ENCODE data around the gene ADARB2.

Gene ADARB2

DNA sequence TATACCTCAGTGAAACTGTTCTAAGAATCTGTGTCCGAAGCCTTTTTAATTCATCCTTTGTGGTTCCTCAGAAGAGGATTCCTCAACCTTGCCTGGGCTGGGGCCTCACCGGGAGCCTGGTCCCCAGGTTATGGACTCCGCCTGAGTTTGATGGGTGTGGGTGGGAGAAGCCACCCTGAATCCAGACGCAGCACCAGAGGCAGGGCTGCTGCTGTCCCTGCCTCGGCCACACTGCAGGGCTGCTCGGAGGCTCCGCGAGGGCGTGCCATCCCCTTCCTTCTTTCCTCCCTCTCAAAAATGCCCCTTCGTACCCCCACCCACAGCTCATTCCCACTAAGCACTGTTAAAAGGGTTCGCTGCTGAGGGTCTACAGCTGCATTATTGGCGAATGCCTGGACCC, 146.3 kb downstream of the ADARB2 start:
- DNase-seq = peak in 4 of 42 donors; percentile 1 to 5 (median 3)
- intact Hi-C loops (cut with DNase I) = no loop called here

DNA sequence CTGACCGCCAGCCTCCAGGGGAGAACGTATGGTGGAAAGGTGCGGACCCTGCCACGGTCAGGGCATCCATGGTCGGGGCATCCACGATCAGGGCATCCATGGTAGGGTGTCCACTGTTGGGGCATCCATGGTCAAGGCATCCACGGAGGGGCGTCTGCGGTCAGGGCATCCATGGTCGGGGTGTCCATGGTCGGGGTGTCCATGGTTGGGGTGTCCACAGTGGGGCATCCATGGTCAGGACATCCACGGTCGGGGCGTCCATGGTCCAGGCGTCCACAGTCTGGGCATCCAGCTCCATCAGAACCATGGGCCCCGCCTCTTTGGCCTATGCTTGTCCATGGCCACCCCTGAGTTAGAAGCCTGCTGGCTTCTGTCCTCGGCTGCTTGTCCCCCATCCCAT, 148.1 kb downstream of the ADARB2 start:
- intact Hi-C loops (cut with DNase I) = no loop called here
- DNase-seq = peak in 4 of 42 donors; percentile 4 to 25 (median 8)

DNA sequence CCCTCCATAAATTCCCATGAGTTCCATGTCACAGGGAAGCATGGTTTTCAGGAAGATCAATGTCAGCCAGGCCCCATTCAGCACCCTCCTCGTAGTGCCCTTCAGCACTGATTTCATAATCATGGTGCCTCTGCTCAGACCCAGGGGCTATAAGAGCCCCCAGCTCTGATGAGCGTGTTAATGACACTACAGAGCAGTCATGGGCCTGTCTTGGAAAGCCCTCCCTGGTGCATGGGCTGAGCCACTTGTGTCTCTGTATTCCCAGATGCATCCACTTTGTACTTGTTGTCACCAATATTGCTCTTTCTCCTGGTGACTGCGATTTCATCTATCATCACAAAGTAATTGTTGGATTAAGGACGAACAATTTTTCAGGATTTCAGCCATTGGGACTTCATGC, 154.6 kb downstream of the ADARB2 start:
- peak in 5 of 42 donors; percentile 4 to 25 (median 7) for DNase-seq
- intact Hi-C loops (cut with DNase I) = no loop called here

DNA sequence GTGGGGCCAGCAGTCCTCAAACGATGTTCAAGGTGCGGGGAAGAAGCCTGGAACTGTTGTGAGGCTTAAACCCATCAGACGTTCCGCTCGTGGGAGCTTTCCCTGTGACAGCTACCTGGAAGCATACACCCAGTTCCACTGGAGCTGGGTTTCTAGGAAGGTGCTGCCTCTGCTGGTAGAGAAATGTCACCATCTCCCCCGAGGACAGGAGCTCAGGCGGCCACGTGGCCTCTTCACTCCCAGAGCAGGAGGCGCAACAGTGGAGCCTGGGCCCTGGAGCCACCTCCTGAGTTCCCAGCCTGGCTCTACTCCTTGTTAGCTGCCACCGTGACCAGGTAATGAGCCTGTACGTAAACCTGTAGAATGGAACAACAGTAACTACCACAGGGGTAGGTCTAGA, 156.1 kb downstream of the ADARB2 start:
- DNase-seq = peak in 4 of 42 donors; percentile 3 to 29 (median 16)

DNA sequence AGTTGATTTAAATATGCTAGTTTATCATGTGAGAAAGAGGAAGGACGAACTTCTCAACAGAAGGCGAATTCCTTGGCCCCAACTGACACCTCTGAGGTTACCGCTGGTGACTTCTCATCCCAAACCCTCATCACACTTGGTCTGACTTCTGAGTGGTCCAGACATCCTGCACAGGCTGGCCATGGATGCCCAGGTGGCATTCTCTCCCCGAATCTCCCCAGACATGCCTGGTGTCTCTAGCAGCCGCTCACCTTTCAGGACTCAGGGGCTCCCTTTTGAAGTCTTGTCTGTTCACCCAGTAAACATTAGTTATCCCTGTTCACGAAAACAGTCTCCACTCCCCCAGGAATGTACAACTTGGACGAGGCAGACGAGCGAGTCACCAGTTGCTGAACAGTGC, 157.7 kb downstream of the ADARB2 start:
- intact Hi-C loops (cut with DNase I) = no loop called here

More for the DNA sequence above, 156.1 kb downstream of the ADARB2 start:
- intact Hi-C loops (cut with DNase I) = no loop called here

DNA sequence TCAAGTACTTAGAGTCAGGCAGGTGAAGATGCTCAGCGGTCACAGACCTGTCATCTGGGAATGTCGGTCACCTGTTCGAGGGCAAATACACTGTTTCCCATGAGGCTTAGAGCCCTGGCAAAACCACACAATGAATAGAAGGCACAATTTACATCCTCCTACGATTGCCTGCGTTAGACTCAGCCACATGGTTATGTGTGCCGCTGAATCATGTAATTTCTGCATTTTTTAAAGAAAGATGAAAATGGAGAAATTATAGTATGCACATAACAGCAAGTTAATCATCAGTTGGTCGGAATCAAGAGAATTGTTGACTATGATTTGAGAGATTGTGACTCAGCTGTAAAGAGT, 158.2 kb downstream of the ADARB2 start:
- DNase-seq = peak in 10 of 42 donors; percentile 19 to 61 (median 32)
- intact Hi-C loops (cut with DNase I) = no loop called here

More for the DNA sequence above, 157.7 kb downstream of the ADARB2 start:
- DNase-seq = peak in 5 of 42 donors; percentile 3 to 26 (median 7)

DNA sequence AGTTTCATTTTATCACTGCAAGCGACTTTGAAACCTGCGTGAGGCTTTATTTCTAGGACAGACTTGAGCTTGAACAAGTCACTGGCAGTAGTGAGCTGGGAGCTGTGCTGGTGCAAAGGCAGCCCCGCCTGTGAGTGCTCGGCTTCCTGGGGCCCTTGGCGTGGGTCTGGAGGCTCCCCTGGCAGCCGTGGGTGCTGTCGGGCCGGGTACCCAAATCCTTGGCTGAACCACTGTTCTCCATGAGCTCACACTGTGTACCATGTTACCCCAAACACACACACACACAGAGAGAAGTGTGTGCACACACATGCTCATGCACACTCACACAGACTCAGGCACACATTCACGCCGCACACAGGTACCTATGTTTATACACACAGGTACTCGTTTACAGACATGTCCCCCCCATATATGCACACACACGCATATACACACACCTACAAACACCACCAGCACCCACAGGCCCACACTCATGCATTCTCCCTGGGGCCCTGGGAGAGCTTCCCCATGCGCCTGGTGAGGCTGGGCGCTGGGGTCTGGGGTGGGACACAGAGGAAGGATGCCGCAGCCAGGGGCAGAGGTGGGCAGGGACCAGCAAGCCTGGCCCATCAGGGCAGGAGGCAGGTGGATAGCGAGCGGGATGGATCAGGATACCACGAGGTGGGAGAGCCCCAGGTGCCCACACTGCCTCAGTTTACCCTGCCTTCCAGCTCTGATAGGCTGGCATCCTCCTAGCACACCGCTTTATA, 158.8 kb downstream of the ADARB2 start:
- DNase-seq = peak in 5 of 42 donors; percentile 6 to 43 (median 25)
- intact Hi-C loops (cut with DNase I) = no loop called here

DNA sequence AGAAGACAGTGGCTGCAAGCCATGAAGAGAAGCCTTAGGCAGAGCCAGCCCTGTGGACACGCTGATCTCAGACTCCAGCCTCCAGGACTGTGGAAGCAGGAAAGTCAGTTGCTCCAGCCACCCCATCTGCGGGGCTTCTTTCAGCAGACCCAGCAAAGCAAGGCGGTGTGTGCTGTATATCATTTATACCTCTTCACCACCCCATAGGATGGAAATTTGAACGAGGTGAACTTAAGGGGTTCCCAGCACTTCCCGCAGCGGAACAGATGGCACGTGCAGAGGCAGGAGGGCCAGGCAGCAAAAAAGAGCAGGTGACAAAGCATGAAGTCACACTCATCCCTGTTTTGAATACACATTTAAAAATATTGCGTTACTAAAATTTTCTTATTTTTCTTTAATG, 159.4 kb downstream of the ADARB2 start:
- intact Hi-C loops (cut with DNase I) = no loop called here
- peak in 6 of 42 donors; percentile 5 to 36 (median 15) for DNase-seq

DNA sequence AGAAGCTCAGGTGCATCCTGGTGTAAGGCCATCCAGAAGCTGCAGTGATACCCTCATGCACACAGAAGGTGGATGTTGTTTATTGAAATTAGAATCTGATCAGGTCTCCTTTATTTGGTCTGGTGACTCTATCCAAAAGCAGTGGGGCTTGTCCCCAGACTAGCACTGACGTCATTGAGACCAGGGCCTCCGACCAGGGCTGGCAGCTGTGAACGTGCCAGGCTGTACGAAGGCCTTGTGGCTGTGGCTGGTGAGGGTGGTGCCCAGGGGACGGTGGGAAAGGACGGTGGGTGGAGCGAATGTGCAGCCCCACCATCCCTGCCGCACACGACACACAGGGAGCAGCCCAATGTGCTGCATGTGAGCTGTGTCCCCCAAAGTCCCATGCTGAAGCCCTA, 160.0 kb downstream of the ADARB2 start:
- DNase-seq = peak in 7 of 42 donors; percentile 4 to 32 (median 6)
- intact Hi-C loops (cut with DNase I) = no loop called here

DNA sequence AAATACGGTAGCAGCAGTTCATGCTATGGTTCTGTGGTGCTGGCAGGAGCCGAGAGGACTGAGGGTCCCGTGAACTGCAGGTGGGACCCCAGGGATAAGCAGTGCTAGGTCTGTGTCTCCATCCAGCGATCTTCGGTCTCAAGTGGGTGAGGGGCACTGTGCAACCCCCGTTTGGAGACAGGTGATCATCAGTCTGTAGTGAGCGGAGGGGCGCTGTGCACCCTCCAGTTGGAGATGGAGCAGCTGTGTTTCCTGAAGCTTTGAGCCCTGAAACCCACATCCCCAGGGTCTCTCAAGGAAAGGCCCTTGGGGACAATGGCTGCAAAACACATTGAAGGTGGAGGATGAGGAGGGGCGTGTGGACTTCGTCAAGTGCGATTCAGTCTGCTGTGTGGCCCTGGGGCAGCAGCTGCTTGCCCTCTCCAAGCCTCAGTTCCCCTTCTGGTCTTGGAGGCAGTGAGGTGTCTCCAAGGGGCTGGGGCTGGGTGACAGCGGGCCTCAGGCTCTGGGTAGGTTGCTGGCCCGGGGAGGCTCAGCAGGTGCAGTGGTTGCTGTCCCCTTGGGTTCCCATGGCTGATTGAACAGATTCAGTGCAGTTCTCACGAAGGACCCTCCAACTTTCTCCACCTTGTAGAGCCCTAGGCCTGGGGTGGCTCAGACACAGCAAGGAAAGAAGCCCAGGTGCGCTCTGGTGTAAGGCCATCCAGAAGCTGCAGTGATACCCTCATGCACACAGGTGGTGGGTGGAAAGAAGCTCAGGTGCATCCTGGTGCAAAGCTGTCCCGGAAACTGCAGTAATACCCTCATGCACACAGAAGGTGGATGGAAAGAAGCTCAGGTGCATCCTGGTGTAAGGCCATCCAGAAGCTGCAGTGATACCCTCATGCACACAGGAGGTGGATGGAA, 160.6 kb downstream of the ADARB2 start:
- DNase-seq = peak in 7 of 42 donors; percentile 2 to 38 (median 9)
- intact Hi-C loops (cut with DNase I) = no loop called here

DNA sequence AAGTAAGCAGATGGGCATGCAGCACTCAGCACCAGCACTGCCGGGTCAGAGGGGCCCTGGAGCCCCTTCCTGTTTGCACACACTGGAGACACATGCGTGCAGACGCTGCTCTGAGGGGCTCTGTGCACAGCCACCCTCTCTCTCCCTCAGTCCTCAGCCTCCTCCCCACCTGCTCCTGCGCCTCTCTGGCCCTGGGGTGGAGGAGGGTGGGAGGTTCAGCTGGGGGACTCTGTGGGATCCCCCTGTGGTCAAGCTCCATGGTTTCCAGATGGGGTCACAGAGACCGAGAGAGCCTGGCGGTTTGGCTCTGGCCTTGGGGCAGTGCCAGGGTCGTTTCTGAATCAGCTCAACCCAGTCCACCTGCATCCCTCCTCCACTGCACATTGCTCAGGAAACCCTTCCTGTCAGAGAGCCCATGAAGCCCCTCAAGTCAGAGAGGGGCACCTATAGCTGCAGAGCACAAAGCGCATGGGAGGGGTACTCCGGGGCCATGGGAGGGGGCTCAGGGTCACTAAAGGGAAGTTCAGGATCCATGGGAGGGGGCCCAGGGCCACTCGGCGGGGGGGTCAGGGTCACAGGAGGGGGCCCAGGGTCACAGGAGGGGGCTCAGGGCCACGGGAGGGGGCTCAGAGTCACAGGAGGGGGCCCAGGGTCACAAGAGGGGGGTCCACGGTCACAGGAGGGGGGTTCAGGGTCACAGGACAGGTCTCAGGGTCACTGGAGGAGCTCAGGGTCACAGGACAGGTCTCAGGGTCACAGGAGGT, 161.7 kb downstream of the ADARB2 start:
- DNase-seq = peak in 6 of 42 donors; percentile 1 to 28 (median 11)

DNA sequence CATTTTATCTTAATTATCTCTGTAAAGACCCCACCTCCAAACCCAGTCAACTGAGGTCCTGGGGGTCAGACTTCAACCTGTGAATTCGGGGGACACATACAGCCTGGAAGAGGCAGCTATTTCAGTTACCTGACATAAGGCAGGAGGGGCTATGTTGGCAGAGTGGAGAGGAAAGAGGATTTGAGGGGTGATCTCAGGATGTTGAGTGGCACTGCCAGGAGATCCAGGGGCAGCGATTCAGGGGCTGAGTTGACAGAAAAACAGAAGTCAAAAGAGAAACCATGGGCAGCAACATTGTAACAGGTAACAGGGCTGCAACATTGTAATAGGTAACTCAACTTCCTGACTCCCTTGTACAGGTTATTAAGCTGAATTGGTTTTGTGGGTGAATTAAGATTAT, 162.6 kb downstream of the ADARB2 start:
- intact Hi-C loops (cut with DNase I) = no loop called here
- peak in 3 of 42 donors; percentile 1 to 16 (median 3) for DNase-seq

More for the DNA sequence above, 161.7 kb downstream of the ADARB2 start:
- intact Hi-C loops (cut with DNase I) = no loop called here

DNA sequence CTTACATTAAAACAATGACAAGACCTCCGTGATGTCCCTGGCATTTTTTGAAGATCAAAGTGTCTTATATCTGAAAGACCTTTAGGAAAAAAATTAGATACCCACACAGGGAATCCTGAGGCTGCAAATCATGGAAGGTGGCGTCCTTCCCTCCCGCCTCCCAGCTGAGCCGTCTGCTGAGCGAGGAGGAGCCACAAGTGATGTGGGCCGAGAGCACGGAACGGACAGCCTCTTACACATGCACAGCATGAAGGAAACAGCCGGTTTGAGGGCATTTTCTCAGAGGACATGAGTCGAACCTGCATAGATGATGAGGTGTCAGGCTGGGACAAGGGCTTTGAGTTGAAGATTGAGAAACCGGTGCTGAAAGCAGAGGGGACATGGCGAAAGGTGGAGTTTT, 163.3 kb downstream of the ADARB2 start:
- peak in 7 of 42 donors; percentile 4 to 37 (median 12) for DNase-seq

DNA sequence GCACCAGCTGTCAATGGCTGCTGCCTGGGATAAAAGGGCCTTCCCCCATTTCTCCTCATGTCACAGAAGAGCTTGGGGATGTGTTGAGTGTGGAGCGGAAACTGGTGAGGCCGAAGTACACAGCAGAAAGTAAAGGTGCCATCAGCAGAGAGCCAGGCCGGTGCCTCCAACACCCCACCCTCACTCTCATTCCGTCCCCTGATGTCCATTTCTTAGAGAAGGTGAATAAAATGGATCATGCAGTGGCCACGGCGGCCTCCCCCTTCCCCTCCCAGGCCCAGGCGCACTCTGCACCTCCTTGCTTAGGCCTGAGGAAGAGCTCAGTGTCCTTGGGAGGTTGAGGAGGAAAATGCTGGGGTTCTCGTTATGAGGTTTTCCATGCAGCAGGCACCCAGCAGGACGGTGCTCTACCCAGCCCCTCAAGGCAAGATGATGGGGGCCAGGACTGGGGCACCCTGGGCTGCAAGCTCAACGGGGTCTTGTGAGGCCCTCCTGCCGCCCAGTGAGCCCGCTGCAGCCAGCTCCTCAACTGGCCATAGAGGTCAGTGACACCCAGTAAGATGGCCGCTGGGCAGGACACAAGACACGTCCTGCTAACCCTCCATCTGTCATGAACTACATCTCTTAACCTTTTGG, 163.9 kb downstream of the ADARB2 start:
- intact Hi-C loops (cut with DNase I) = no loop called here
- DNase-seq = peak in 8 of 42 donors; percentile 4 to 36 (median 14)

More for the DNA sequence above, 163.3 kb downstream of the ADARB2 start:
- intact Hi-C loops (cut with DNase I) = no loop called here

DNA sequence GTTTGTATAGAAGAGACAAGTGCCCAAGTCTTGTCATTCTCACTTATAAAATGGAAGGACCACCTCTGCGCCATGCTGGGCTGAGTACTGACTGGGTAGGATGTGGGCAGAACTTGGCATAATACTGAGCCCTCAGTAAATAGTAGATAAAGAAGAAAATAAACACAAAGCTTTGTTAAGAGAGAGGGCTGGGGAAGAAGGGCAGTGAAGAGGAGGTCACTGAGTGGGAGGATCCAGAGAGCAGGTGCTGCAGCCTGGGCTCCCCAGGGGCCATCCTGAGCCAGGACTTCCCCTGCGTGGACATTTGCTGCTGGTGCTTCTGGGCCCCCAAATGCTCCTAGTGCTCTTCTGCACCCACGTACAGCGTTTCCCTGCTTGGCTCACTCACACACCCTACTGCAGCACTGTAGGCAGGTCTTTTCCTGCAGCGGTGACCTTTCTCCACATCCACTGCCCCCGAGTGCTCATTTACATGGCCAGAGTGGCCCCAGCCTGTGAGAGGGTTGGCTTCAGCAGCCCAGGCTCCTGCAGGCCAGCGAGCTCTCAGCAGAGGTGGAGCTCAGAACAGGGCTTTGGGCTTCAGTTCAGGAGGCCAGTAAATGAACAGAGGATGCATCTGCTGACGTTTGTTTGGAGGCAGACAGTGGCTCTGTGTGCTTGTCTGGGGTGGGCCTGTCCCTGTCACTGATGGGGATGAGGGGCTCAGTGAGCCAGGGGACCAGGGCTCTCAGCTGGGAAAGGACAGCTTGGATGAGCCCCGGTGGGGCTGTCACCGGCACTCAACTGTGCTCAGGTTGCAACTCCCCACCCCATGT, 164.6 kb downstream of the ADARB2 start:
- DNase-seq = peak in 8 of 42 donors; percentile 3 to 39 (median 12)
- intact Hi-C loops (cut with DNase I) = no loop called here

DNA sequence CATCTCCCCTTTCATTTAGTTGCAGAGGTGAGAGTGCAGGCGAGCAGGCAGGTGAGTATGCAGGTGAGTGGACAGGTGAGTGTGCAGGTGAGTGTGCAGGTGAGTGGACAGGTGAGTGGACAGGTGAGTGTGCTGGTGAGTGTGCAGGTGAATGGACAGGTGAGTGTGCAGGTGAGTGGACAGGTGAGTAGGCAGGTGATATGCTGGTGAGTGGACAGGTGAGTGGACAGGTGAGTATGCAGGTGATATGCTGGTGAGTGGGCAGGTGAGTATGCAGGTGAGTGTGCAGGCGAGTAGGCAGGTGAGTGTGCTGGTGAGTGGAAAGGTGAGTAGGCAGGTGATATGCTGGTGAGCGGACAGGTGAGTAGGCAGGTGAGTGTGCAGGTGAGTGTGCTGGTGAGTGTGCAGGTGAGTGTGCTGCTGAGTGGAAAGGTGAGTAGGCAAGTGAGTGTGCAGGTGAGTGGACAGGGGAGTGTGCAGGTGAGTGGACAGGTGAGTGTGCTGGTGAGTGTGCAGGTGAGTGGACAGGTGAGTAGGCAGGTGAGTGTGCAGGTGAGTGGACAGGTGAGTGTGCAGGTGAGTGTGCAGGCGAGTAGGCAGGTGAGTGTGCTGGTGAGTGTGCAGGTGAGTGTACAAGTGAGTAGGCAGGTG, 165.6 kb downstream of the ADARB2 start:
- intact Hi-C loops (cut with DNase I) = no loop called here
- peak in 3 of 42 donors; percentile 0 to 20 (median 8) for DNase-seq

DNA sequence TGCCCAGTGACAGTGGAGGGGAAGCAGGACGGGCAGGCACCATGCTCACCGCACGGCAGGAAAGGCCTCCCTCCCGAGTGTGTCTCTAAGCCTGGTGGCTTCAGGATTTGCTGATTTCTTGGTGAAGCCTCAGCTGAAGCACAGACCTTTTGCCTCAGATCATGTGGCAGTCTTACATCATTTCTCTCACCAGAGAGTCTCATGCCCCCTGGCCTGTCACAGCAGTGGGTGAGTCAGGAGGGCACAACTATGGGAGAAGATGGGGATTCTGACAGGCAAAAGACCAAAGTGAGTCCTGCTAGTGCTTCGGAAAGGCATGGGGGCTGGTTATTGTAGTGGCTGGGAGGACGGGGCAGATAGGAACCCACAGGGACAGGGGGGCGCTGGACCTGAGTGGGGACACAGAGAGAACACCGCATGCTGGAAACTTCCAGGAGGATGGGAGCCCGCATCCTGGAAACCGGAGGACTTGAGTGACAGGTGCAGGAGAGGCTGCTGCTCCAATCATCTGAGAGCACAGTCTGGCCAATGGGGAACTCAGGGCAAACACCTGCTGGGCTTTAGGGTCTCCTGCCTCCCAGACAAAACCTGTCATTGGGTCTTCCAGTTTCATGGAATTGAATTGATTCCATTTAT, 166.8 kb downstream of the ADARB2 start:
- intact Hi-C loops (cut with DNase I) = no loop called here
- DNase-seq = peak in 3 of 42 donors; percentile 2 to 26 (median 5)
